B cell (primary cell): ENCODE data around the gene IL17A. TPM values are rescaled to one million over a fixed set of nuclear protein-coding genes. Genes with fewer than 3 reads are reported as not detected.

Experiments
- ATAC-seq: fragments of 200-7000 bp; cut with Tn5 transposase; one replicate; pipeline ENCODE4 v1.10.0; 2021; ENCODE audit warnings: low read depth, mild to moderate bottlenecking, moderate number of reproducible peaks, moderate library complexity
- CTCF ChIA-PET: fragments of 350-600 bp; sonication (Branson Sonifier 250); formaldehyde crosslinking; loops from one replicate; lab custom pipeline; 2021; ENCODE audit warnings: antibody characterized with exemption, inconsistent platforms; lab: Charles Lee
- POLR2A ChIA-PET: fragments of 350-600 bp; sonication (Branson Sonifier 250); formaldehyde crosslinking; loops from one replicate; lab custom pipeline; 2021; ENCODE audit warnings: antibody characterized with exemption; lab: Charles Lee
- DNase-seq: peaks from one replicate; pipeline ENCODE4 v3.0.0; 2013
- H2AFZ ChIP-seq: 2 replicates; pipeline ENCODE4 v1.6.1; 2012; ENCODE audit warnings: mild to moderate bottlenecking, low read depth, low read length; ENCODE audit not compliant: insufficient read depth, poor library complexity, severe bottlenecking
- H3K27ac ChIP-seq, 2 donors: 1 replicate in 1 of 2; 2 replicates in 1 of 2; pipeline ENCODE4 v1.5.1; 2012 to 2013; ENCODE audit warnings: low read length in 2 of 2, mild to moderate bottlenecking in 2 of 2, moderate library complexity in 1 of 2
- H3K27me3 ChIP-seq, 4 experiments: fragments of 200-600 bp in 1 of 4; sonication (generic) in 1 of 4; replicated peaks in 1 of 4; 1 replicate in 2 of 4; 2 replicates in 2 of 4; pipeline versions ENCODE4 v1.6.1 to v1.7.0; 2013 to 2016; ENCODE audit warnings: low read length in 3 of 4, mild to moderate bottlenecking in 2 of 4, mixed read lengths in 1 of 4, moderate library complexity in 1 of 4; ENCODE audit not compliant: insufficient read depth in 4 of 4, control insufficient read depth in 3 of 4; ENCODE audit errors: control extremely low read depth in 1 of 4
- H3K36me3 ChIP-seq, 2 experiments: replicated peaks in 1 of 2; 1 replicate in 1 of 2; 2 replicates in 1 of 2; pipeline versions ENCODE4 v1.6.1 to v1.7.1; 2013; ENCODE audit warnings: low read length in 1 of 2; ENCODE audit not compliant: insufficient read depth in 2 of 2, control insufficient read depth in 1 of 2; ENCODE audit errors: control extremely low read depth in 1 of 2, extremely low read depth in 1 of 2
- H3K4me1 ChIP-seq, 2 donors: fragments of 200-600 bp in 1 of 2; sonication (generic) in 1 of 2; 1 replicate in 1 of 2; 2 replicates in 1 of 2; pipeline versions ENCODE4 v1.5.1 to v1.6.1; 2013 to 2017; ENCODE audit warnings: low read length in 2 of 2; ENCODE audit not compliant: control insufficient read depth in 2 of 2, insufficient read depth in 2 of 2
- H3K4me2 ChIP-seq: replicated peaks from 2 replicates; pipeline ENCODE3; 2012; ENCODE audit warnings: mild to moderate bottlenecking, low read depth, low read length; ENCODE audit not compliant: poor library complexity, severe bottlenecking
- H3K4me3 ChIP-seq, 5 experiments: fragments of 200-600 bp in 1 of 5; sonication (generic) in 1 of 5; 1 replicate in 3 of 5; 2 replicates in 2 of 5; pipeline versions ENCODE4 v1.5.1 to v1.7.0; 2011 to 2016; ENCODE audit warnings: low read length in 4 of 5, mild to moderate bottlenecking in 4 of 5, low read depth in 2 of 5, control low read depth in 1 of 5, moderate library complexity in 1 of 5; ENCODE audit not compliant: insufficient read depth in 1 of 5; ENCODE audit errors: control extremely low read depth in 1 of 5, extremely low read depth in 1 of 5
- H3K79me2 ChIP-seq: fragments of 200-600 bp; sonication (generic); one replicate; pipeline ENCODE4 v1.6.0; 2016; ENCODE audit warnings: low read length; ENCODE audit not compliant: control insufficient read depth, insufficient read depth
- H3K9ac ChIP-seq: fragments of 200-600 bp; sonication (generic); 2 replicates; pipeline ENCODE4 v1.6.1; 2017; ENCODE audit warnings: mild to moderate bottlenecking, low read length, moderate library complexity
- H3K9me3 ChIP-seq, 3 donors: one replicate each; pipeline versions ENCODE4 v1.6.1 to v1.7.1; 2013; ENCODE audit warnings: low read length in 2 of 3; ENCODE audit not compliant: control insufficient read depth in 2 of 3, insufficient read depth in 1 of 3; ENCODE audit errors: control extremely low read depth in 1 of 3
- H4K20me1 ChIP-seq: 2 replicates; pipeline ENCODE4 v1.6.0; 2012; ENCODE audit warnings: mild to moderate bottlenecking, low read length; ENCODE audit not compliant: insufficient read depth, control insufficient read depth, poor library complexity, severe bottlenecking
- H3K27ac Mint-ChIP-seq: one replicate; pipeline ENCODE4 v1.8.0; 2021; ENCODE audit warnings: mixed read lengths
- H3K27me3 Mint-ChIP-seq: one replicate; pipeline ENCODE4 v1.8.0; 2021; ENCODE audit warnings: mixed read lengths
- H3K4me1 Mint-ChIP-seq: one replicate; pipeline ENCODE4 v1.8.0; 2021; ENCODE audit warnings: mixed read lengths
- H3K4me3 Mint-ChIP-seq: one replicate; pipeline ENCODE4 v1.8.0; 2021; ENCODE audit warnings: mixed read lengths
- H3K9me3 Mint-ChIP-seq: one replicate; pipeline ENCODE4 v1.8.0; 2022; ENCODE audit warnings: mixed read lengths; ENCODE audit not compliant: insufficient read depth
- EZH2 ChIP-seq: IDR thresholded peaks from 2 replicates; pipeline ENCODE4 v1.6.1; 2012; ENCODE audit warnings: borderline replicate concordance, low read depth, mild to moderate bottlenecking, moderate library complexity, low read length; ENCODE audit not compliant: insufficient read depth, poor library complexity, severe bottlenecking
- WGBS: methylation state at CpG from one replicate; pipeline ENCODE4 v1.1.5; 2013; ENCODE audit warnings: missing lambda C conversion rate; ENCODE audit not compliant: insufficient coverage; 5-methylcytosine and 5-hydroxymethylcytosine counted together
- intact Hi-C: fragments of 100-400 bp; cut with micrococcal nuclease; formaldehyde crosslinking; loops from one replicate; pipeline ENCODE4 v1.10.0; 2022
- polyA plus RNA-seq: library from polyadenylated mRNA; depleted of rRNA; stranded (reverse); fragments of >200 nt; gene quantifications from 2 replicates; pipeline ENCODE4 v1.2.3, GENCODE V29; 2012
- total RNA-seq, 2 donors: library from RNA; stranded (reverse); fragments of 120-200 nt in 1 of 2; gene quantifications; 1 replicate in 1 of 2; 2 replicates in 1 of 2; pipeline versions ENCODE4 v1.2.3 to v1.2.4, GENCODE V29; 2013 to 2022
- TF ChIP-seq, protein P1 (sequence below): fragments of 200-600 bp; IDR thresholded peaks from one replicate; pipeline ENCODE4 v1.8.0; 2022; ENCODE audit warnings: antibody characterized with exemption, mild to moderate bottlenecking

Gene IL17A
- total and polyA plus RNA-seq, 2 donors (not counting 1 experiment from before 2014, with no cell fraction given): not detected

DNA sequence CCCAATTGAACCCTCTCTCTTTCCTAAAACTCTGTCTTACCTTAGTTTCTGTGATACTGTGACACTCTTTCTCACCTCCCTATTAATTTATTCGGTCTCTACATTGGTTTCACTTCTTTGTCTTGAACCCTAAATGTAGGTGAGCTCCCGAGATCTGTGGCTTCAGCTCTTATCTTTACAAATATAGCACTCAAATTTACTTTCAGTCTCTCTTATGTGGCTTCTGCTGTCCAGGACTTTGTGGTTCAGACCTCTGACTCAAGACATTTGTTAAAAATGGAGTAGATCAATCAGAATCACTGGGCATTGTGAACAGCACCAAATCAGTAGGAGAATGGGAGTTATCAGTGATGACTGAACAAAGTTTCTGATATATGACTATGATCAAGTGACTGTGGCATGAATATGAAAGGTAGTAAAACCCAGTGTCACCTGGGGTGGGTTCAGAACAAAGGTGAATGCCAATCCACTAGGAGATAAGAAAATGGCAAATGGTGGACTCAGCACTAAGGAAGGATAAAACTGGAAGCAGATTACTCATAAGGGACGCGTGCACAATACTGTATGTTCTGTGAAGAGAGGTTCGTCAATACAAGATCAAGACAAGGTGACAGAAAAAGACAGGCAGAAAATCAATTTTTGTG lies 30.9 kb downstream of the IL17A start:
- POLR2A ChIA-PET: no interaction called here
- Histone ChIP-seq H3K27ac (no peak overlapping the region), H3K4me1 (no peaks in the 10 kb centered on the region), H3K4me2 (no peak overlapping the region), H4K20me1 (no peaks in the 10 kb centered on the region), H3K9me3 (no peaks in the 10 kb centered on the region), H3K36me3 (no peaks in the 10 kb centered on the region), H3K27me3 (no peaks in the 10 kb centered on the region), H3K9ac (no peak overlapping the region), H3K79me2 (no peaks in the 10 kb centered on the region), H3K4me3 (no peak overlapping the region), H2AFZ (no peak overlapping the region)
- Mint-ChIP-seq H3K9me3 (no peaks in the 10 kb centered on the region), H3K4me1 (no peaks in the 10 kb centered on the region), H3K27ac (no peak overlapping the region), H3K4me3 (no peak overlapping the region), H3K27me3 (peaks cover 3% of the 10 kb centered on the region)
- DNase-seq (no peak), ATAC-seq (no peak)
- no peak for TF ChIP-seq EZH2
- TF ChIP-seq, protein P1, sequence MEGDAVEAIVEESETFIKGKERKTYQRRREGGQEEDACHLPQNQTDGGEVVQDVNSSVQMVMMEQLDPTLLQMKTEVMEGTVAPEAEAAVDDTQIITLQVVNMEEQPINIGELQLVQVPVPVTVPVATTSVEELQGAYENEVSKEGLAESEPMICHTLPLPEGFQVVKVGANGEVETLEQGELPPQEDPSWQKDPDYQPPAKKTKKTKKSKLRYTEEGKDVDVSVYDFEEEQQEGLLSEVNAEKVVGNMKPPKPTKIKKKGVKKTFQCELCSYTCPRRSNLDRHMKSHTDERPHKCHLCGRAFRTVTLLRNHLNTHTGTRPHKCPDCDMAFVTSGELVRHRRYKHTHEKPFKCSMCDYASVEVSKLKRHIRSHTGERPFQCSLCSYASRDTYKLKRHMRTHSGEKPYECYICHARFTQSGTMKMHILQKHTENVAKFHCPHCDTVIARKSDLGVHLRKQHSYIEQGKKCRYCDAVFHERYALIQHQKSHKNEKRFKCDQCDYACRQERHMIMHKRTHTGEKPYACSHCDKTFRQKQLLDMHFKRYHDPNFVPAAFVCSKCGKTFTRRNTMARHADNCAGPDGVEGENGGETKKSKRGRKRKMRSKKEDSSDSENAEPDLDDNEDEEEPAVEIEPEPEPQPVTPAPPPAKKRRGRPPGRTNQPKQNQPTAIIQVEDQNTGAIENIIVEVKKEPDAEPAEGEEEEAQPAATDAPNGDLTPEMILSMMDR: no peak
- intact Hi-C loops: no loop called here
- WGBS: 78% methylated on average over 5 of the region's 5 CpGs
- CTCF ChIA-PET: no interaction called here

GRCh38 chr6:52217761-52218160 lies 31.6 kb downstream of the IL17A start:
- H3K36me3 ChIP-seq: no peaks in the 10 kb centered on the region
- Mint-ChIP-seq H3K4me1 (no peaks in the 10 kb centered on the region), H3K9me3 (no peaks in the 10 kb centered on the region), H3K27me3 (no peaks in the 10 kb centered on the region), H3K27ac (no peak overlapping the region), H3K4me3 (no peak overlapping the region)
- H3K9me3 ChIP-seq: no peaks in the 10 kb centered on the region
- CTCF ChIA-PET: no interaction called here
- no peak overlapping the region for H3K9ac ChIP-seq
- no peak overlapping the region for H3K27ac ChIP-seq
- ATAC-seq (no peak), DNase-seq (no peak)
- TF ChIP-seq EZH2: no peak
- TF ChIP-seq, protein P1: no peak
- H3K27me3 ChIP-seq: no peaks in the 10 kb centered on the region
- H2AFZ ChIP-seq: no peak overlapping the region
- intact Hi-C loops: no loop called here
- H3K4me1 ChIP-seq: no peaks in the 10 kb centered on the region
- POLR2A ChIA-PET: no interaction called here
- 100% methylated on average over 1 of the region's 2 CpGs for WGBS
- no peaks in the 10 kb centered on the region for H3K79me2 ChIP-seq
- no peak overlapping the region for H3K4me3 ChIP-seq
- H4K20me1 ChIP-seq: no peaks in the 10 kb centered on the region
- no peak overlapping the region for H3K4me2 ChIP-seq
